Left lung (tissue), 10 donors: ENCODE measurements around the gene SLC5A9. TPM values are rescaled to one million over a fixed set of nuclear protein-coding genes. Genes with fewer than 3 reads are reported as not detected.

ENCODE experiments used
- ATAC-seq: fragments of 200-7000 bp; cut with Tn5 transposase; one replicate; pipeline ENCODE4 v1.9.1; 2020; ENCODE audit warnings: moderate library complexity
- DNase-seq, 4 donors: peaks; one replicate each; pipeline ENCODE4 v3.0.0-alpha.2; 2013 to 2020
- H3K27ac ChIP-seq, 2 donors: fragments of 200-600 bp; sonication (generic) in 1 of 2; one replicate each; pipeline versions ENCODE4 v1.5.0 to v1.8.0; 2020 to 2021
- H3K27me3 ChIP-seq, 2 donors: fragments of 200-600 bp; sonication (generic) in 1 of 2; one replicate each; pipeline versions ENCODE4 v1.5.0 to v1.8.0; 2020 to 2021
- H3K36me3 ChIP-seq, 2 donors: fragments of 200-600 bp; sonication (generic) in 1 of 2; one replicate each; pipeline versions ENCODE4 v1.5.0 to v1.8.0; 2020 to 2021
- H3K4me1 ChIP-seq, 2 donors: fragments of 200-600 bp; one replicate each; pipeline ENCODE4 v1.8.0; 2021
- H3K4me3 ChIP-seq, 2 donors: fragments of 200-600 bp; sonication (generic) in 1 of 2; one replicate each; pipeline versions ENCODE4 v1.5.0 to v1.8.0; 2020 to 2021; ENCODE audit warnings: mild to moderate bottlenecking in 1 of 2
- H3K9me3 ChIP-seq, 2 donors: fragments of 200-600 bp; sonication (generic) in 1 of 2; one replicate each; pipeline versions ENCODE4 v1.5.0 to v1.8.0; 2020 to 2021
- intact Hi-C, 2 donors: fragments of 100-400 bp; cut with DNase I; formaldehyde crosslinking; loops; one replicate each; pipeline versions ENCODE4 v1.11.2 to v1.14.2; 2022
- polyA plus RNA-seq, 6 donors: library from polyadenylated mRNA; unstranded; fragments of 120-200 nt; gene quantifications; one replicate each; pipeline ENCODE4 v1.2.1, GENCODE V29; 2013; ENCODE audit not compliant: insufficient read length in 6 of 6
- total RNA-seq, 2 donors: library from RNA; stranded (reverse); fragmentation: NEBNext Ultra II Directional; extraction: Animal tissue kit (Norgen Biotek cat#: 25700); gene quantifications; one replicate each; pipeline ENCODE4 v1.2.1, GENCODE V29; 2021
- TF ChIP-seq, protein P1 (sequence below), 2 donors: fragments of 200-600 bp; sonication (generic) in 1 of 2; IDR thresholded peaks; one replicate each; pipeline versions ENCODE4 v1.5.0 to v1.8.0; 2021; ENCODE audit warnings: antibody characterized with exemption in 2 of 2
- donor health status: DM: no; HTN: yes; CAD: no.
- donor health status: DM: no; HTN: no; CAD: no.

SLC5A9 gene
- total and polyA plus RNA-seq, 8 donors, result 0.47 to 12.5 (median 6.5) TPM

DNA sequence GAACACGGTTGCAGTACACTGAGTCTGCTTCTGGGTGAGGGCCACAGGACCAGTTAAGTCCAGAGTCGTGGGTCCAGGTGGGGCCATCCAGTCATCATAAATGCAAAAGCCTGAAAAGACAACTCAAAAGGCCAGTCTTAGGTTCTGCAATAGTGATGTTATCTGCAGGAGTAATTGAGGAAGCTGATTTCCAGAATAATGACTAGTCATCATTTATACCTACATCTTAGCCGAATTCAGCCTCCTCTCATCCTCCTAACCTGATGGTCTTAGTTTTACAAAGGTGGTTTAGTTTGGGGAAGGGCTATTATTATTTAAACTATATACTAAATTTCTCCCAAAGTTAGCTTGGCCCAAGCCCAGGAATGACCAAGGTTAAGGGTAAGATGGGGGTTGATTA lies 23.5 kb upstream of the SLC5A9 start:
- no peak overlapping the region for H3K27ac ChIP-seq
- no peaks in the 10 kb centered on the region for H3K36me3 ChIP-seq
- H3K9me3 ChIP-seq, result no peaks in the 10 kb centered on the region
- no peak overlapping the region for H3K4me3 ChIP-seq
- DNase-seq (no peak), ATAC-seq (no peak)
- peaks cover 0 to 6% of the 10 kb centered on the region in 2 donors for H3K4me1 ChIP-seq
- TF ChIP-seq, protein P1, sequence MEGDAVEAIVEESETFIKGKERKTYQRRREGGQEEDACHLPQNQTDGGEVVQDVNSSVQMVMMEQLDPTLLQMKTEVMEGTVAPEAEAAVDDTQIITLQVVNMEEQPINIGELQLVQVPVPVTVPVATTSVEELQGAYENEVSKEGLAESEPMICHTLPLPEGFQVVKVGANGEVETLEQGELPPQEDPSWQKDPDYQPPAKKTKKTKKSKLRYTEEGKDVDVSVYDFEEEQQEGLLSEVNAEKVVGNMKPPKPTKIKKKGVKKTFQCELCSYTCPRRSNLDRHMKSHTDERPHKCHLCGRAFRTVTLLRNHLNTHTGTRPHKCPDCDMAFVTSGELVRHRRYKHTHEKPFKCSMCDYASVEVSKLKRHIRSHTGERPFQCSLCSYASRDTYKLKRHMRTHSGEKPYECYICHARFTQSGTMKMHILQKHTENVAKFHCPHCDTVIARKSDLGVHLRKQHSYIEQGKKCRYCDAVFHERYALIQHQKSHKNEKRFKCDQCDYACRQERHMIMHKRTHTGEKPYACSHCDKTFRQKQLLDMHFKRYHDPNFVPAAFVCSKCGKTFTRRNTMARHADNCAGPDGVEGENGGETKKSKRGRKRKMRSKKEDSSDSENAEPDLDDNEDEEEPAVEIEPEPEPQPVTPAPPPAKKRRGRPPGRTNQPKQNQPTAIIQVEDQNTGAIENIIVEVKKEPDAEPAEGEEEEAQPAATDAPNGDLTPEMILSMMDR (IDR thresholded peaks at IDR 0.05), result no peak
- intact Hi-C loops, result no loop called here
- H3K27me3 ChIP-seq, result no peaks in the 10 kb centered on the region

DNA sequence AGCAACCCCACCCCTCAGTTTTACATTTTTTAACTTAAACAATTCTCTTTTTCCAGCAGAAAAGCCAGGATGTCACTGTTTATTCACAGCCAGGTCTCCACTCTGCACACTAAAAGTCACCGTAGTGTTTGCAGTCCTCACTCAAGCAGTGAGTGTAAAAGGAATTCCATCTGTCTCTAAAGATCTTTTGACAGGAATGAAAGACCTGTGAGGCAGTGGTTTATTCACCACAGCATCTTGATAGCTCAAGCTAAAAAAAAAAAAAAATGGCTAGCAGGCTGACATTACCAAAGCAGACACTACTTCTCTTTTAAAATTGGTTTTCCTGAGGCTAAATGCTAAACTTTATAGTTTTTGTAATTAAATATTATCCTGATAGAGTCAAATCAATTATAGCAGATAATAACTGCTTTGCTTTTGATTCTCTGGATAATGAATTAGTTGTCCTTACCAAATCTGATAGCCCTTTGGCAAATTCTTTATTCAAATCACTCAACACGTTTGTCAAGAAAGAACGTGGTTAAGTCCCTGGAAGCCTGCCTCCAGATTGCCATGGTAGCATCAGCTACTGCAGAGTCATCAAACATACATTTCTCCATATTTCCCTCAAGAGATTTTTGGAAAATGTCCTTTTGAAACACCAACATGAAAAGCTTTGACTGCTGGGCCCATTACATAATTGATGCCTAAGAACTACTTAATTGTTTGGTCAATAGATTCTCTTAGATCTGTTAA lies 22.2 kb upstream of the SLC5A9 start:
- no peak for ATAC-seq
- peak in 1 of 4 donors; percentile 30 for DNase-seq
- peaks cover 0 to 6% of the 10 kb centered on the region in 2 donors for H3K4me1 ChIP-seq
- H3K4me3 ChIP-seq, result no peak overlapping the region
- intact Hi-C loops, result loop anchor here in 1 of 2 donors (10.0 kb wide), 1 partner anchor 96 kb away; no protein-coding TSS in a partner anchor
- TF ChIP-seq, protein P1 (IDR thresholded peaks at IDR 0.05), result no peak
- no peaks in the 10 kb centered on the region for H3K9me3 ChIP-seq
- no peaks in the 10 kb centered on the region for H3K36me3 ChIP-seq
- no peaks in the 10 kb centered on the region for H3K27me3 ChIP-seq
- H3K27ac ChIP-seq, result no peak overlapping the region

- ATAC-seq, result peak; percentile 95
- DNase-seq, result peak; percentile 57 to 81 (median 70)
- intact Hi-C loops, result loop anchor here in 1 of 2 donors (10.0 kb wide), 1 partner anchor 97 kb away; no protein-coding TSS in a partner anchor
Observed at GRCh38 chr1:48202030-48202752, 20.3 kb upstream of the SLC5A9 start.

GRCh38 chr1:48203287-48203900 lies 19.1 kb upstream of the SLC5A9 start:
- Histone ChIP-seq H3K4me3 (no peak overlapping the region), H3K27ac (no peak overlapping the region), H3K4me1 (peaks cover 0 to 6% of the 10 kb centered on the region in 2 donors), H3K9me3 (no peaks in the 10 kb centered on the region), H3K27me3 (no peaks in the 10 kb centered on the region), H3K36me3 (no peaks in the 10 kb centered on the region)
- no peak for DNase-seq
- TF ChIP-seq, protein P1 (IDR thresholded peaks at IDR 0.05), result peak; percentile 38 to 56
- intact Hi-C loops, result loop anchor here in 1 of 2 donors (10.0 kb wide), 1 partner anchor 99 kb away; no protein-coding TSS in a partner anchor
- peak; percentile 79 for ATAC-seq

More at GRCh38 chr1:48202030-48202752, 20.3 kb upstream of the SLC5A9 start:
- no peak overlapping the region for H3K27ac ChIP-seq
- TF ChIP-seq, protein P1 (IDR thresholded peaks at IDR 0.05), result peak; percentile 61 to 76
- H3K4me1 ChIP-seq, result peaks cover 0 to 6% of the 10 kb centered on the region in 2 donors
- no peaks in the 10 kb centered on the region for H3K27me3 ChIP-seq
- H3K36me3 ChIP-seq, result no peaks in the 10 kb centered on the region
- no peaks in the 10 kb centered on the region for H3K9me3 ChIP-seq
- H3K4me3 ChIP-seq, result no peak overlapping the region
